HCT116 (cell line): ENCODE measurements around the gene BHLHE41. TPM values are rescaled to one million over a fixed set of nuclear protein-coding genes. Genes with fewer than 3 reads are reported as not detected.
A peak's percentile ranks its signal among the peaks of the same experiment; 100 is the strongest.

Source experiments
- ATAC-seq: fragments of 200-7000 bp; cut with Tn5 transposase; 2 replicates; pipeline ENCODE4 v1.9.1; 2020; ENCODE audit warnings: mild to moderate bottlenecking, moderate library complexity
- BruUV-seq: library from RNA; stranded (reverse); fragments of 400-500 nt; replicated peaks from 2 replicates; lab custom pipeline; 2021; lab: Mats Ljungman, UMichigan
- CTCF ChIA-PET: fragments of 300-600 bp; sonication (Branson Sonifier 250); formaldehyde crosslinking; loops from one replicate; lab custom pipeline; 2021; ENCODE audit warnings: antibody characterized with exemption; lab: Charles Lee
- POLR2A ChIA-PET: fragments of 300-600, 350-600 bp; sonication (Branson Sonifier 250); formaldehyde crosslinking; loops from one replicate; lab custom pipeline; 2021; ENCODE audit warnings: antibody characterized with exemption; lab: Charles Lee
- RAD21 ChIA-PET, 2 experiments: fragments of 300-600 bp; sonication (Branson Sonifier 250); formaldehyde crosslinking; loops; one replicate each; lab custom pipeline; 2023; ENCODE audit warnings: low total read pairs in 2 of 2; ENCODE audit not compliant: uncharacterized antibody in 2 of 2, unreplicated experiment in 2 of 2, low non-redundant PET in 1 of 2; lab: Charles Lee
- DNase-seq: peaks from one replicate; pipeline ENCODE4 v3.0.0-alpha.2; 2010; ENCODE audit warnings: low read depth, low spot score
- H2AFZ ChIP-seq: fragments of 200-600 bp; shearing (Covaris generic), sonication (generic); 2 replicates; pipeline ENCODE4 v1.6.1; 2017; ENCODE audit warnings: low read depth, mixed run types, mixed read lengths, antibody characterized with exemption, low read length; ENCODE audit not compliant: poor library complexity, severe bottlenecking
- H3K27ac ChIP-seq: 2 replicates; pipeline ENCODE4 v1.5.1; 2012; ENCODE audit warnings: low read depth, low read length
- H3K27me3 ChIP-seq: fragments of 200-600 bp; sonication (generic); 2 replicates; pipeline ENCODE4 v1.6.1; 2016; ENCODE audit warnings: mixed run types, low read length, mixed read lengths; ENCODE audit not compliant: insufficient read depth
- H3K36me3 ChIP-seq, 2 experiments: fragments of 200-500 bp in 1 of 2; fragments of 200-600 bp in 1 of 2; sonication (Bioruptor generic) in 1 of 2; sonication (generic) in 1 of 2; 2 replicates each; pipeline versions ENCODE4 v1.5.1 to v1.6.1; 2014 to 2016; ENCODE audit warnings: low read length in 2 of 2, inconsistent platforms in 1 of 2, mixed read lengths in 1 of 2, mixed run types in 1 of 2; ENCODE audit not compliant: insufficient read depth in 2 of 2, control insufficient read depth in 1 of 2
- H3K4me1 ChIP-seq, 2 experiments: fragments of 200-600 bp in 1 of 2; sonication (generic) in 1 of 2; 2 replicates each; pipeline versions ENCODE4 v1.5.1 to v1.6.1; 2012 to 2017; ENCODE audit warnings: low read length in 2 of 2, inconsistent platforms in 1 of 2, mild to moderate bottlenecking in 1 of 2, mixed read lengths in 1 of 2, mixed run types in 1 of 2, moderate library complexity in 1 of 2; ENCODE audit not compliant: insufficient read depth in 2 of 2, control insufficient read depth in 1 of 2
- H3K4me2 ChIP-seq: fragments of 200-600 bp; sonication (generic); 2 replicates; pipeline ENCODE4 v1.6.1; 2017; ENCODE audit warnings: mixed run types, low read length, mixed read lengths
- H3K4me3 ChIP-seq, 2 experiments: fragments of 200-600 bp in 1 of 2; sonication (generic) in 1 of 2; replicated peaks in 1 of 2; 2 replicates each; pipeline ENCODE4 v1.5.1; 2011 to 2016; ENCODE audit warnings: low read length in 2 of 2, control low read depth in 1 of 2, low read depth in 1 of 2, mild to moderate bottlenecking in 1 of 2, mixed read lengths in 1 of 2, mixed run types in 1 of 2
- H3K79me2 ChIP-seq: fragments of 200-600 bp; sonication (generic); 2 replicates; pipeline ENCODE4 v1.6.1; 2017; ENCODE audit warnings: mild to moderate bottlenecking, mixed run types, low read length, moderate library complexity, mixed read lengths; ENCODE audit not compliant: insufficient read depth
- H3K9ac ChIP-seq: fragments of 200-600 bp; sonication (generic); 2 replicates; pipeline ENCODE4 v1.6.1; 2016; ENCODE audit warnings: low read length, mixed read lengths
- H3K9me2 ChIP-seq: fragments of 200-600 bp; sonication (generic), shearing (Covaris generic); 2 replicates; pipeline ENCODE4 v1.6.1; 2017; ENCODE audit warnings: mixed run types, mild to moderate bottlenecking, moderate library complexity; ENCODE audit not compliant: insufficient read depth
- H3K9me3 ChIP-seq, 2 experiments: fragments of 200-500 bp in 1 of 2; fragments of 200-600 bp in 1 of 2; sonication (Bioruptor generic) in 1 of 2; sonication (generic) in 1 of 2; 2 replicates each; pipeline ENCODE4 v1.6.1; 2014 to 2017; ENCODE audit warnings: low read length in 2 of 2, mixed read lengths in 2 of 2, inconsistent platforms in 1 of 2, low read depth in 1 of 2, mild to moderate bottlenecking in 1 of 2, mixed run types in 1 of 2, moderate library complexity in 1 of 2; ENCODE audit not compliant: control insufficient read depth in 1 of 2, insufficient read depth in 1 of 2
- H4K20me1 ChIP-seq: fragments of 200-600 bp; sonication (generic), shearing (Covaris generic); 2 replicates; pipeline ENCODE4 v1.6.1; 2017; ENCODE audit warnings: mixed run types, mild to moderate bottlenecking, moderate library complexity; ENCODE audit not compliant: insufficient read depth
- CEBPB ChIP-seq: IDR thresholded peaks from 2 replicates; pipeline ENCODE4 v1.6.1; 2012; ENCODE audit warnings: low read depth
- EGR1 ChIP-seq: IDR thresholded peaks from 2 replicates; pipeline ENCODE4 v1.6.1; 2012; ENCODE audit warnings: low read depth
- EZH2phosphoT487 ChIP-seq: fragments of 200-600 bp; IDR thresholded peaks from 2 replicates; pipeline ENCODE4 v1.6.1; 2018; ENCODE audit warnings: antibody characterized with exemption, borderline replicate concordance
- FOSL1 ChIP-seq: IDR thresholded peaks from 2 replicates; pipeline ENCODE4 v1.6.1; 2012; ENCODE audit warnings: low read depth
- JUND ChIP-seq: IDR thresholded peaks from 2 replicates; pipeline ENCODE4 v1.6.1; 2012
- MAX ChIP-seq: IDR thresholded peaks from 2 replicates; pipeline ENCODE4 v1.6.1; 2012
- POLR2A ChIP-seq: IDR thresholded peaks from 2 replicates; pipeline ENCODE4 v1.7.0; 2011; ENCODE audit warnings: borderline replicate concordance; ENCODE audit not compliant: insufficient read depth, insufficient read length; ENCODE audit errors: extremely low read depth
- POLR2AphosphoS5 ChIP-seq: IDR thresholded peaks from 2 replicates; pipeline ENCODE4 v1.6.1; 2011; ENCODE audit warnings: mild to moderate bottlenecking, low read depth, low read length, moderate library complexity
- RAD21 ChIP-seq: IDR thresholded peaks from 2 replicates; pipeline ENCODE4 v1.6.1; 2012; ENCODE audit warnings: low read depth, mild to moderate bottlenecking
- SIN3A ChIP-seq: IDR thresholded peaks from 2 replicates; pipeline ENCODE4 v1.6.1; 2012; ENCODE audit warnings: low read depth
- SP1 ChIP-seq: IDR thresholded peaks from 2 replicates; pipeline ENCODE4 v1.6.1; 2012; ENCODE audit warnings: low read depth
- SRF ChIP-seq: IDR thresholded peaks from 2 replicates; pipeline ENCODE4 v1.6.1; 2012; ENCODE audit warnings: low read depth
- TCF7L2 ChIP-seq: IDR thresholded peaks from 2 replicates; pipeline ENCODE4 v1.7.0; 2011; ENCODE audit warnings: borderline replicate concordance, inconsistent platforms; ENCODE audit not compliant: insufficient read depth, insufficient read length; ENCODE audit errors: extremely low read depth
- YY1 ChIP-seq: IDR thresholded peaks from 2 replicates; pipeline ENCODE4 v1.6.1; 2011; ENCODE audit warnings: low read length, low read depth, moderate library complexity, mild to moderate bottlenecking; ENCODE audit not compliant: insufficient replicate concordance; ENCODE audit errors: extremely low read depth
- ZFX ChIP-seq: fragments of 450-650 bp; IDR thresholded peaks from 2 replicates; pipeline ENCODE4 v1.6.1; 2017
- intact Hi-C: fragments of 100-400 bp; cut with micrococcal nuclease; formaldehyde crosslinking; loops from 2 replicates; pipeline ENCODE4 v1.10.0; 2022
- total RNA-seq: library from RNA; stranded (reverse); gene quantifications from one replicate; pipeline ENCODE4 v1.2.1, GENCODE V29; 2021; ENCODE audit not compliant: unreplicated experiment

BHLHE41 gene
- total RNA-seq, 1 experiment from 2014 or later = 4.7 TPM

GRCh38 chr12:26125400-26126339, 833 bp upstream of the BHLHE41 start:
- H3K79me2 ChIP-seq = no peaks in the 10 kb centered on the region
- H4K20me1 ChIP-seq = no peaks in the 10 kb centered on the region
- H3K9ac ChIP-seq = peak overlapping the region; percentile 72
- TF ChIP-seq YY1 = no peak
- peak; percentile 55 for TF ChIP-seq POLR2AphosphoS5
- TF ChIP-seq TCF7L2 = no peak
- TF ChIP-seq SRF = no peak
- TF ChIP-seq ZFX = no peak; the same call in 1 of the 2 replicates
- TF ChIP-seq POLR2A = no peak
- TF ChIP-seq FOSL1 = peak; percentile 44; the same call in 1 of the 2 replicates
- TF ChIP-seq EZH2phosphoT487 = no peak
- TF ChIP-seq CEBPB = peak; percentile 54
- TF ChIP-seq RAD21 = 0 out of 2 replicates have a peak, but pooled peaks have one; percentile 20
- TF ChIP-seq SIN3A = peak; percentile 9; the same call in 1 of the 2 replicates
- peak; percentile 56; the same call in 1 of the 2 replicates for TF ChIP-seq JUND
- TF ChIP-seq MAX = peak; percentile 26; the same call in 1 of the 2 replicates
- 0 out of 2 replicates have a peak, but pooled peaks have one; percentile 18 for TF ChIP-seq EGR1
- peak; percentile 34 for TF ChIP-seq SP1
- H3K4me1 ChIP-seq = peaks cover 14 to 42% of the 10 kb centered on the region in 2 experiments
- ATAC-seq (peak; percentile 82), DNase-seq (peak; percentile 69)
- ChIA-PET CTCF (no interaction called here), RAD21 (no interaction called here), POLR2A (interaction anchor here (1.0 to 1.5 kb wide), 2 partner anchors 29 to 791 kb away, joined by 3 to 4 read pairs; no protein-coding TSS in a partner anchor)
- BruUV-seq = no TSS peak
- peak overlapping the region; percentile 50 to 66 for H3K4me3 ChIP-seq
- peak overlapping the region; percentile 96 for H3K4me2 ChIP-seq
- peak overlapping the region; percentile 73 for H3K27ac ChIP-seq
- H3K36me3 ChIP-seq = no peaks in the 10 kb centered on the region
- peaks cover 11% of the 10 kb centered on the region; the same call in 1 of the 2 replicates for H3K27me3 ChIP-seq
- H2AFZ ChIP-seq = peak overlapping the region; percentile 92
- intact Hi-C loops = loop anchor here (10.0 kb wide), 1 partner anchor 179 kb away; no protein-coding TSS in a partner anchor
- H3K9me3 ChIP-seq = no peaks in the 10 kb centered on the region
- H3K9me2 ChIP-seq = no peaks in the 10 kb centered on the region
